RWPE1 (cell line): ENCODE measurements around the gene SCRT2.

Experiments
- CTCF ChIA-PET: fragments of 350-600 bp; sonication (Branson Sonifier 250); formaldehyde crosslinking; extraction: SDS; loops from one replicate; lab custom pipeline; 2021; lab: Yijun Ruan, JAX
- POLR2A ChIA-PET: fragments of 400-600 bp; formaldehyde crosslinking; extraction: SDS; loops from one replicate; lab custom pipeline; 2020; ENCODE audit warnings: antibody characterized with exemption; ENCODE audit not compliant: low non-redundant PET; lab: Yijun Ruan, JAX
- DNase-seq: peaks from one replicate; pipeline ENCODE4 v3.0.0; 2012; ENCODE audit warnings: low spot score
- H3K27ac ChIP-seq: fragments of 450-650 bp; 2 replicates; pipeline ENCODE4 v1.5.1; 2017
- CTCF ChIP-seq: fragments of 450-650 bp; conservative IDR thresholded peaks from 2 replicates; pipeline ENCODE4 v1.5.1; 2017; ENCODE audit warnings: low read depth, mild to moderate bottlenecking

Gene SCRT2

GRCh38 chr20:611843-612185, 63.8 kb downstream of the SCRT2 start:
- POLR2A ChIA-PET, result no interaction called here
- no peak for TF ChIP-seq CTCF
- no peak for DNase-seq
- H3K27ac ChIP-seq, result no peak overlapping the region
- CTCF ChIA-PET, result interaction anchor here (0.6 to 0.7 kb wide), 2 partner anchors 37 to 157 kb away, joined by 3 read pairs; partner anchors contain the start of gene SLC52A3
